DND-41 (cell line): ENCODE measurements around the gene TCF12.

Experiments
- CTCF ChIP-seq: IDR thresholded peaks from 2 replicates; pipeline ENCODE4 v1.5.1; 2012; ENCODE audit warnings: borderline replicate concordance, low read length, moderate library complexity, mild to moderate bottlenecking; ENCODE audit not compliant: poor library complexity, severe bottlenecking; ENCODE audit errors: extremely low read depth
- EZH2 ChIP-seq: IDR thresholded peaks from 3 replicates; pipeline ENCODE4 v1.6.1; 2012; ENCODE audit warnings: borderline replicate concordance, low read depth, mild to moderate bottlenecking, moderate library complexity, low read length, inconsistent platforms; ENCODE audit not compliant: severe bottlenecking

- TF ChIP-seq CTCF (no peak), EZH2 (no peak)
Measured at GRCh38 chr15:57091636-57092035, 173.2 kb downstream of the TCF12 start.
